ENCODE results near the gene TANGO6. TPM values are rescaled to one million over a fixed set of nuclear protein-coding genes. Genes with fewer than 3 reads are reported as not detected.

Gene TANGO6
- polyA plus RNA-seq, 1 donor (not counting 4 experiments of a cell fraction or from before 2014, with no cell fraction given) = 13.1 TPM

DNA sequence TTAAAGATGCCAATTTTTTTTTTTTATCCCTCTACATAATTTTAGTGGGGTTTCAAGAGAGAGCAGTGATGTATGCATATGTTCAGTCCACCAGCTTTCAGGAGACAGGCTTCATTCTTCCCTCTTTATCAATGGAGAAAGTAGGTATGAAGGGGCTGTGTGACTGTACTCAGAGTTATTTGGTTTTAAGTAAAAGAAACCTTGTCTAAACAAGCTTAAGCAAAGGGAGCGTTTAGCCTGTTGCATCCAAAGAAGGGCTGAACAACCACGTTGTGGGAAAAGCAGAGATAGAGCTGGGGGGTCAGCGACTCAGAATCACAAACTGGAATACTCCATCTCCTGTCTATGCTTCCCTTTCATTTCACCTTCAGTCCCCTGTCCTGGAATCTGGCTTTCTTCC is 211.7 kb downstream of the TANGO6 start:
- H3K79me2 ChIP-seq (ENCODE audit: control insufficient read depth, insufficient read depth, low read length) = no peaks in the 10 kb centered on the region
- H2AFZ ChIP-seq (ENCODE audit: control insufficient read depth, low read length) = no peak overlapping the region
- TF ChIP-seq, protein P1, sequence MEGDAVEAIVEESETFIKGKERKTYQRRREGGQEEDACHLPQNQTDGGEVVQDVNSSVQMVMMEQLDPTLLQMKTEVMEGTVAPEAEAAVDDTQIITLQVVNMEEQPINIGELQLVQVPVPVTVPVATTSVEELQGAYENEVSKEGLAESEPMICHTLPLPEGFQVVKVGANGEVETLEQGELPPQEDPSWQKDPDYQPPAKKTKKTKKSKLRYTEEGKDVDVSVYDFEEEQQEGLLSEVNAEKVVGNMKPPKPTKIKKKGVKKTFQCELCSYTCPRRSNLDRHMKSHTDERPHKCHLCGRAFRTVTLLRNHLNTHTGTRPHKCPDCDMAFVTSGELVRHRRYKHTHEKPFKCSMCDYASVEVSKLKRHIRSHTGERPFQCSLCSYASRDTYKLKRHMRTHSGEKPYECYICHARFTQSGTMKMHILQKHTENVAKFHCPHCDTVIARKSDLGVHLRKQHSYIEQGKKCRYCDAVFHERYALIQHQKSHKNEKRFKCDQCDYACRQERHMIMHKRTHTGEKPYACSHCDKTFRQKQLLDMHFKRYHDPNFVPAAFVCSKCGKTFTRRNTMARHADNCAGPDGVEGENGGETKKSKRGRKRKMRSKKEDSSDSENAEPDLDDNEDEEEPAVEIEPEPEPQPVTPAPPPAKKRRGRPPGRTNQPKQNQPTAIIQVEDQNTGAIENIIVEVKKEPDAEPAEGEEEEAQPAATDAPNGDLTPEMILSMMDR (optimal IDR thresholded peaks at IDR 0.05 in 1 of 3, IDR thresholded peaks at IDR 0.05 in 1 of 3, conservative IDR thresholded peaks at IDR 0.05 in 1 of 3; ENCODE audit: extremely low read depth in 1 of 3, insufficient read depth in 2 of 3, low read length in 3 of 3) = no peak
- TF ChIP-seq EZH2 (IDR thresholded peaks at IDR 0.05; ENCODE audit: low read length) = no peak
- no peaks in the 10 kb centered on the region for H3K27me3 ChIP-seq (ENCODE audit: control insufficient read depth, extremely low read depth, insufficient read depth, low read length)
- H3K9me3 ChIP-seq (ENCODE audit: control insufficient read depth, low read depth, low read length) = no peaks in the 10 kb centered on the region
- no peak overlapping the region for H3K27ac ChIP-seq (ENCODE audit: control insufficient read depth, insufficient read depth, low read length)
- peaks cover 0 to 2% of the 10 kb centered on the region in 2 experiments for H3K36me3 ChIP-seq (ENCODE audit: control insufficient read depth in 2 of 2, extremely low read depth in 1 of 2, insufficient read depth in 2 of 2, low read length in 2 of 2)
- H3K9ac ChIP-seq (ENCODE audit: control insufficient read depth, extremely low read depth, insufficient read depth, low read length) = no peak overlapping the region
- no peaks in the 10 kb centered on the region for H4K20me1 ChIP-seq (ENCODE audit: control insufficient read depth, extremely low read depth, insufficient read depth, low read length)
- dilution Hi-C loops (cut with MboI; ENCODE audit: extremely low pct_ligation_motif_present, low sequenced_read_pairs) = no loop called here
- FAIRE-seq (no peak), DNase-seq (ENCODE audit: low read depth, low spot score) (no peak)
- H3K4me1 ChIP-seq (ENCODE audit: control insufficient read depth, extremely low read depth, insufficient read depth, low read length) = peaks cover 24% of the 10 kb centered on the region
- no peaks in the 10 kb centered on the region for H3K9me1 ChIP-seq (ENCODE audit: control insufficient read depth, extremely low read depth, insufficient read depth, low read length)
- no peak overlapping the region for H3K4me3 ChIP-seq (ENCODE audit: control insufficient read depth in 2 of 3, extremely low read depth in 1 of 3, insufficient read depth in 2 of 3, low read depth in 1 of 3, low read length in 3 of 3)
- H3K4me2 ChIP-seq (ENCODE audit: control insufficient read depth, extremely low read depth, insufficient read depth, low read depth, low read length) = no peak overlapping the region

DNA sequence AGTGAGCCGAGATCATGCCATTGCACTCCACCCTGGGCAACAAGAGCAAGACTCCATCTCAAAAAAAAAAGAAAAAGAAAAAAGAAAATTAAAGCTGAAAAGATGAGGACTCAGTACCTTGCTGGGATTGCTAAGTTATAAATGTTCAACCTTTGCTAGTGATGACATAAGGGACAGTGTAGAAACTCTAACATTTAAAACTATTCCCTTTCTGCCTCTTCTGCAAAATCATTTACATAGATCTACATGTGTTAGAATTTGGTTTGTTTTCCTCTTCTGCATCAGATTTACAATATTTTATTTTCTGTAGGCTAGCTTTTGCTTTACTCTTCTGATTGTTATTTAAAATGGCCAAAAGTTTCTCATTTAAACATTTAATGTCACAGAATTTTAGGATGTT is 212.6 kb downstream of the TANGO6 start:
- Histone ChIP-seq H3K27me3 (ENCODE audit: control insufficient read depth, extremely low read depth, insufficient read depth, low read length) (no peaks in the 10 kb centered on the region), H3K9ac (ENCODE audit: control insufficient read depth, extremely low read depth, insufficient read depth, low read length) (no peak overlapping the region), H4K20me1 (ENCODE audit: control insufficient read depth, extremely low read depth, insufficient read depth, low read length) (no peaks in the 10 kb centered on the region), H3K9me3 (ENCODE audit: control insufficient read depth, low read depth, low read length) (no peaks in the 10 kb centered on the region), H3K4me3 (ENCODE audit: control insufficient read depth in 2 of 3, extremely low read depth in 1 of 3, insufficient read depth in 2 of 3, low read depth in 1 of 3, low read length in 3 of 3) (no peak overlapping the region), H3K4me1 (ENCODE audit: control insufficient read depth, extremely low read depth, insufficient read depth, low read length) (peaks cover 24% of the 10 kb centered on the region), H3K9me1 (ENCODE audit: control insufficient read depth, extremely low read depth, insufficient read depth, low read length) (no peaks in the 10 kb centered on the region), H3K79me2 (ENCODE audit: control insufficient read depth, insufficient read depth, low read length) (no peaks in the 10 kb centered on the region), H3K27ac (ENCODE audit: control insufficient read depth, insufficient read depth, low read length) (no peak overlapping the region), H3K36me3 (ENCODE audit: control insufficient read depth in 2 of 2, extremely low read depth in 1 of 2, insufficient read depth in 2 of 2, low read length in 2 of 2) (peaks cover 0 to 2% of the 10 kb centered on the region in 2 experiments), H3K4me2 (ENCODE audit: control insufficient read depth, extremely low read depth, insufficient read depth, low read depth, low read length) (no peak overlapping the region), H2AFZ (ENCODE audit: control insufficient read depth, low read length) (no peak overlapping the region)
- TF ChIP-seq, protein P1 (optimal IDR thresholded peaks at IDR 0.05 in 1 of 3, IDR thresholded peaks at IDR 0.05 in 1 of 3, conservative IDR thresholded peaks at IDR 0.05 in 1 of 3; ENCODE audit: extremely low read depth in 1 of 3, insufficient read depth in 2 of 3, low read length in 3 of 3) = no peak
- TF ChIP-seq EZH2 (IDR thresholded peaks at IDR 0.05; ENCODE audit: low read length) = no peak
- dilution Hi-C loops (cut with MboI; ENCODE audit: extremely low pct_ligation_motif_present, low sequenced_read_pairs) = no loop called here
- DNase-seq (ENCODE audit: low read depth, low spot score) = no peak
- FAIRE-seq = no peak

Measured in keratinocyte (primary cell).